H9 (cell line): ENCODE data around the gene HCRTR1. TPM values are rescaled to one million over a fixed set of nuclear protein-coding genes. Genes with fewer than 3 reads are reported as not detected.

ENCODE experiments used
- DNase-seq: peaks from one replicate; pipeline ENCODE4 v3.0.0-alpha.2; 2017
- H2AFZ ChIP-seq: one replicate; pipeline ENCODE4 v1.6.1; 2013; ENCODE audit warnings: mild to moderate bottlenecking, low read length, control low read depth, moderate library complexity
- H2AK5ac ChIP-seq: 2 replicates; pipeline ENCODE4 v1.6.1; 2013; ENCODE audit warnings: low read length, control low read depth, mixed read lengths; ENCODE audit not compliant: insufficient read length
- H2BK120ac ChIP-seq: one replicate; pipeline ENCODE4 v1.6.1; 2013; ENCODE audit warnings: low read depth, mild to moderate bottlenecking, low read length, control low read depth, inconsistent platforms; ENCODE audit not compliant: poor library complexity, severe bottlenecking
- H2BK12ac ChIP-seq: 2 replicates; pipeline ENCODE4 v1.6.1; 2013; ENCODE audit warnings: low read length, control low read depth, mixed read lengths, low read depth; ENCODE audit not compliant: insufficient read length
- H2BK15ac ChIP-seq: 2 replicates; pipeline ENCODE4 v1.6.1; 2013; ENCODE audit warnings: low read depth, low read length, control low read depth
- H2BK20ac ChIP-seq: one replicate; pipeline ENCODE4 v1.6.1; 2013; ENCODE audit warnings: low read depth, mild to moderate bottlenecking, low read length, control low read depth, inconsistent platforms; ENCODE audit not compliant: poor library complexity, severe bottlenecking
- H2BK5ac ChIP-seq: 2 replicates; pipeline ENCODE4 v1.6.1; 2013; ENCODE audit warnings: low read length, control low read depth, mixed read lengths; ENCODE audit not compliant: insufficient read length
- H3K14ac ChIP-seq: 2 replicates; pipeline ENCODE4 v1.6.1; 2013; ENCODE audit warnings: low read length, control low read depth; ENCODE audit not compliant: insufficient read depth
- H3K18ac ChIP-seq: 2 replicates; pipeline ENCODE4 v1.6.1; 2013; ENCODE audit warnings: low read depth, mild to moderate bottlenecking, mixed read lengths, low read length, control low read depth; ENCODE audit not compliant: insufficient read length
- H3K23ac ChIP-seq: 2 replicates; pipeline ENCODE4 v1.6.1; 2013; ENCODE audit warnings: low read length, control low read depth, mixed read lengths, low read depth; ENCODE audit not compliant: insufficient read length
- H3K23me2 ChIP-seq: 2 replicates; pipeline ENCODE4 v1.6.1; 2013; ENCODE audit warnings: low read depth, mild to moderate bottlenecking, mixed read lengths, low read length, control low read depth; ENCODE audit not compliant: insufficient read length, poor library complexity, severe bottlenecking
- H3K27ac ChIP-seq: 2 replicates; pipeline ENCODE4 v1.5.1; 2013; ENCODE audit warnings: low read length, control low read depth, mixed read lengths, low read depth; ENCODE audit not compliant: insufficient read length
- H3K27me3 ChIP-seq: 2 replicates; pipeline ENCODE4 v1.6.1; 2013; ENCODE audit warnings: low read length, control low read depth, inconsistent platforms; ENCODE audit not compliant: insufficient read depth
- H3K4ac ChIP-seq: 2 replicates; pipeline ENCODE4 v1.6.1; 2013; ENCODE audit warnings: low read depth, mild to moderate bottlenecking, control low read depth, inconsistent platforms, low read length, moderate library complexity
- H3K4me1 ChIP-seq: 2 replicates; pipeline ENCODE4 v1.6.1; 2013; ENCODE audit warnings: low read length, control low read depth, inconsistent platforms; ENCODE audit not compliant: insufficient read depth
- H3K4me2 ChIP-seq: 2 replicates; pipeline ENCODE4 v1.6.1; 2013; ENCODE audit warnings: low read length, control low read depth, mixed read lengths; ENCODE audit not compliant: insufficient read length, insufficient read depth
- H3K56ac ChIP-seq: 2 replicates; pipeline ENCODE4 v1.6.1; 2013; ENCODE audit warnings: low read depth, mild to moderate bottlenecking, mixed read lengths, low read length, control low read depth; ENCODE audit not compliant: insufficient read length
- H3K79me1 ChIP-seq: 2 replicates; pipeline ENCODE4 v1.6.1; 2013; ENCODE audit warnings: low read depth, mild to moderate bottlenecking, moderate library complexity, low read length, control low read depth, inconsistent platforms; ENCODE audit not compliant: insufficient read depth, poor library complexity, severe bottlenecking
- H3K79me2 ChIP-seq: 2 replicates; pipeline ENCODE4 v1.6.1; 2013; ENCODE audit warnings: low read length, control low read depth, inconsistent platforms; ENCODE audit not compliant: insufficient read depth
- H3K9ac ChIP-seq: 2 replicates; pipeline ENCODE4 v1.6.1; 2013; ENCODE audit warnings: low read length, control low read depth, mixed read lengths; ENCODE audit not compliant: insufficient read length; ENCODE audit errors: extremely low read depth
- H3K9me3 ChIP-seq: one replicate; pipeline ENCODE4 v1.6.1; 2013; ENCODE audit warnings: low read depth, low read length, inconsistent platforms; ENCODE audit not compliant: control insufficient read depth
- H3T11ph ChIP-seq: one replicate; pipeline ENCODE4 v1.6.1; 2013; ENCODE audit warnings: mild to moderate bottlenecking, low read length, control low read depth, inconsistent platforms
- H4K20me1 ChIP-seq: one replicate; pipeline ENCODE4 v1.6.1; 2013; ENCODE audit not compliant: control insufficient read depth, insufficient read length, insufficient read depth
- H4K5ac ChIP-seq: 2 replicates; pipeline ENCODE4 v1.6.1; 2013; ENCODE audit warnings: low read depth, mild to moderate bottlenecking, mixed read lengths, low read length, control low read depth; ENCODE audit not compliant: insufficient read length
- H4K8ac ChIP-seq: replicated peaks from 2 replicates; pipeline ENCODE4 v1.6.1; 2013; ENCODE audit warnings: low read length, control low read depth, mixed read lengths, low read depth; ENCODE audit not compliant: insufficient read length
- H4K91ac ChIP-seq: 2 replicates; pipeline ENCODE4 v1.6.1; 2013; ENCODE audit warnings: low read depth, mild to moderate bottlenecking, moderate library complexity, mixed read lengths, low read length, control low read depth; ENCODE audit not compliant: insufficient read length
- H3K27ac Mint-ChIP-seq, 3 experiments: 2 replicates in 2 of 3; 3 replicates in 1 of 3; pipeline ENCODE4 v1.8.0; 2020 to 2021; ENCODE audit warnings: mixed read lengths in 3 of 3, mild to moderate bottlenecking in 1 of 3, moderate library complexity in 1 of 3
- H3K27me3 Mint-ChIP-seq: 2 replicates; pipeline ENCODE4 v1.8.0; 2021; ENCODE audit warnings: low read depth, mild to moderate bottlenecking, moderate library complexity, mixed read lengths
- H3K36me3 Mint-ChIP-seq, 3 experiments: 2 replicates in 2 of 3; 3 replicates in 1 of 3; pipeline ENCODE4 v1.8.0; 2020 to 2021; ENCODE audit warnings: low read depth in 3 of 3, mixed read lengths in 3 of 3; ENCODE audit not compliant: insufficient read depth in 1 of 3
- H3K4me1 Mint-ChIP-seq, 2 experiments: 2 replicates each; pipeline ENCODE4 v1.8.0; 2020; ENCODE audit warnings: mixed read lengths in 2 of 2
- H3K4me3 Mint-ChIP-seq, 2 experiments: 2 replicates in 1 of 2; 3 replicates in 1 of 2; pipeline ENCODE4 v1.8.0; 2020 to 2021; ENCODE audit warnings: mild to moderate bottlenecking in 2 of 2, mixed read lengths in 2 of 2, moderate library complexity in 1 of 2
- H3K9me3 Mint-ChIP-seq, 2 experiments: 2 replicates in 1 of 2; 3 replicates in 1 of 2; pipeline ENCODE4 v1.8.0; 2020; ENCODE audit warnings: mild to moderate bottlenecking in 2 of 2, mixed read lengths in 2 of 2, moderate library complexity in 1 of 2
- CTCF ChIP-seq: fragments of 200-600 bp; sonication (generic); conservative IDR thresholded peaks from 3 replicates; pipeline ENCODE4 v1.8.0; 2021; ENCODE audit warnings: antibody characterized with exemption, mild to moderate bottlenecking
- WGBS: extraction: QIAGEN DNeasy Blood & Tissue Kit; methylation state at CpG from one replicate; pipeline ENCODE4 v1.1.7; 2013; ENCODE audit warnings: missing lambda C conversion rate, low lambda C conversion rate, mixed read lengths; ENCODE audit not compliant: insufficient read length; ENCODE audit errors: extremely low coverage; 5-methylcytosine and 5-hydroxymethylcytosine counted together
- total RNA-seq: library from RNA; stranded (reverse); gene quantifications from 2 replicates; pipeline ENCODE4 v1.2.1, GENCODE V29; 2021

HCRTR1 gene
- total RNA-seq, 1 experiment from 2014 or later = not detected

GRCh38 chr1:31655756-31656155, 38.3 kb downstream of the HCRTR1 start:
- Mint-ChIP-seq H3K9me3 (no peaks in the 10 kb centered on the region), H3K4me3 (no peak overlapping the region), H3K36me3 (no peaks in the 10 kb centered on the region; a peak in 1 of 7 replicates), H3K27ac (no peak overlapping the region; a peak in 1 of 7 replicates), H3K4me1 (no peaks in the 10 kb centered on the region), H3K27me3 (no peaks in the 10 kb centered on the region; the same call in 1 of the 2 replicates)
- Histone ChIP-seq H2AFZ (no peak overlapping the region), H4K5ac (no peak overlapping the region), H3K9me3 (no peaks in the 10 kb centered on the region), H2BK12ac (no peak overlapping the region), H3K27ac (no peak overlapping the region), H3K18ac (no peak overlapping the region), H3K23me2 (no peaks in the 10 kb centered on the region), H2AK5ac (no peak overlapping the region), H3K4me1 (no peaks in the 10 kb centered on the region), H3K14ac (no peak overlapping the region), H3K56ac (no peak overlapping the region), H3K9ac (no peak overlapping the region), H3K27me3 (no peaks in the 10 kb centered on the region), H2BK20ac (no peak overlapping the region), H3K4ac (no peak overlapping the region), H3T11ph (no peak overlapping the region), H2BK5ac (no peak overlapping the region), H3K79me2 (no peaks in the 10 kb centered on the region), H4K20me1 (no peaks in the 10 kb centered on the region), H3K79me1 (no peaks in the 10 kb centered on the region), H2BK120ac (no peak overlapping the region), H4K91ac (no peak overlapping the region), H3K4me2 (no peak overlapping the region), H2BK15ac (no peak overlapping the region), H3K23ac (no peak overlapping the region), H4K8ac (no peak overlapping the region)
- DNase-seq = no peak
- no peak for TF ChIP-seq CTCF
- no CpG with 5 or more reads among the region's 4 CpGs for WGBS
